SKM-1 treated with dmso at 0.1 percent for 144 hours (cell line): ENCODE measurements around the gene ERC2.
A peak's percentile ranks its signal among the peaks of the same experiment; 100 is the strongest.

Source experiments
- DNase-seq: peaks from one replicate; lab custom pipeline; 2025; ENCODE audit not compliant: unreplicated experiment; lab: John Stamatoyannopoulos, UW

The ERC2 gene

DNA sequence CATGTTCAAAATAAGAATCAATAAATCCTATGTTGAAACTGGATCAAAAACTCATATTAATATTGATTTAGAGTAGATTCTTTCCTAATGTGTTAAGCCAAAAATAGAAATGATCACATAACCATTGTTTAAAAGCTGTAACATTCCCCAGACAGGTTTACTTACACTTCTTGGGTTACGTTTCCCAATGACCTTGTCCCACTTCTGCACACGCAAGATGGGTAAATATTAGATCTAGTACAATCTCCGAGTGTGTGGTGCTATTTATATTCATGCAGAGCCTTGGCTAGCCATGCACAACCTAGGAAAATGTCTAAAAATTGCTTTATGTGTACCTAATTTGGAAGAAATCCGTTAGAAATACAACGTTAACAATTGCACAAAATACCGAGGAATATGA, 39.6 kb downstream of the ERC2 start:
- no peak for DNase-seq

DNA sequence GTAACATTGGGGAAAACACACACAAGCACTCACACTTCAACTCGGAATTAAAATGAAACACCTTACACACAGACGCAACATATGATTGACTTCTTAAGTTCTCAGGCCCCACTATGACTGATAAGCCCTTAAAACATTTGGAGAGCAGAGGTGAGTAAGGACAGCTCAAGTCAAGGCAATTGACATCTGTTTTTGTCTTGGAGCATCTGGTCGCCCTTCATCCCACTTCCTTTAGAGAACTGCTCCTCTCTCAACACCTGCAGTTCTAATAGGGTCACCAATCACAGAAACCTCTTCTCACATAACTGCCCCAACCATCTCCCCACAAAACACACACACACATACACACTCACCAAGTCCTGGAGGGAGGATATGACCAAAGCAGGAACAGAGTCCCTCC, 43.4 kb downstream of the ERC2 start:
- DNase-seq = no peak

DNA sequence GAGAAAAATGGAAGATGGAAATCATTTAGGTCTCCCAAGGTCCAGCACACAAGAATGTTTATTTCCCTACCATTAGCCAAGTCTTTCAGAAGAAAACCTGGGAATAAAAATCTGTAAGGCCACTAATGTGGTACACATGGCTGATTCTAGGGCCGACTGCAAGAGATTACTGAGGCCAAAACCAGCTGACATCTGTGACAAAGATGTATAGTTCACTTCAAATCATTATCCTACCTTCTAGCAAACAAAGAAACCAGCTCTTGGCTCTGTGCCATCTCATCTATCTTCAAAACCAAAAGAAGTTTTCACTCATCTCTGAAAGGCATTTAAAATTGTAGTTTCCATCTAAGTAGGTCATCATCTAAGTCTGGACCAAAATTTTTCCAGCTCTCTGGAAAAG, 43.9 kb downstream of the ERC2 start:
- DNase-seq = no peak

DNA sequence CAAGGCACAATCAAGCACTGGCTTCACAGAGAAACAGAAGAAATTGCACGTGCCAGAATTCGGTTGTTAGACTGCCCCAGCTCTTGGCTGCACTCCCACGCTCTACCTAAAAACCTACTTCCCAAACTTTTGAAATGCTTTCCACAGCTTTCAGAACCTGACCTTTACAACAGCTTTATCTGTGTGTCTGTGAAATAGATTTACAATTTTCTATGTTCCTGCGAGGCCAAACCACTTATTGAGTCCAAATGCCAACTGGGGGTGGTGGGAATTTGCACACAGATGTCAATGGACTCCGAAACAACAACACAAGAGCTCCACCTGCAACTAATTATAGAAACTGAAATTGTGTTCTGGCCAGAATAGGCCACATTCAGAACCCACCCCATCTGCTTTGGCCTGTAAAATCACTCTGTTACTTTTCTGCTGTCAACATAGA, 44.6 kb downstream of the ERC2 start:
- DNase-seq = no peak

DNA sequence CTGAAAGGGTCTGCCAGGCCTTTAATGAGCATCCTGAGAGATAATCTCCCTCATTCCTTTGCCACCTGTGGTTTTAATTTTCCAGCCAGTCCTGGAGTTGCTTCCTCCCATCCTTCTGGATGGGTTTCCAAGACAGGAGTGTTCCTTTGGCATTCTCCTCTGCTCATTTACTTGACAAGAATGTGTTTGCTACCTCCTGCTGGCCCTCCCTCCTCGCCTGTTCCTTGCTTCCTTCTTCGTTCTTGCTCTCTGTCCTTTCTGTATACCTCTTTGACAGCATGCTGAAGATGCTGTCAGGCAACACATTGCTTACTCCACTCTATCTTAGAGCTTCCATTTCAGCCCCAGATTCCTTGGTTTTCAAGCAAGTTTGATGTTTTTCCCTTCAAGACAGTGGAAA, 46.0 kb downstream of the ERC2 start:
- no peak for DNase-seq

DNA sequence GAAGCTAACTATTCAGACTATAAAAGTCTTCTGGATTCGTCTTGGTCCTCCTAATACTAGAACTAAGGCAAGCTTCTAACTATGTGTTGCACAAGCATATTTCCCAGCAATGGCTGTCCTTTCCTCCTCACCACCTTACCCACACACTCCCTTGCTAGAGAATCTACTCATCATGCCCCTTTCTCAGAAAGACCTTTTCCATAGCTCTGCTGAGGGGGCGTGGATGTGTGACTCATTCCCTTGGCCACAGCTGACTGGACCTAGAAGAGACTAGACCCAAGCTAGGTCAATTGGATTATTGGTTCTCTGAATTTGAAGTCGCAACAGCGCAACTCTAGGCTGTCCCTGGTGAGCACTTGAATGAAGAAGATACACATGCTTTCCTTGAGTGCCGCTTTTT, 47.1 kb downstream of the ERC2 start:
- DNase-seq = no peak

DNA sequence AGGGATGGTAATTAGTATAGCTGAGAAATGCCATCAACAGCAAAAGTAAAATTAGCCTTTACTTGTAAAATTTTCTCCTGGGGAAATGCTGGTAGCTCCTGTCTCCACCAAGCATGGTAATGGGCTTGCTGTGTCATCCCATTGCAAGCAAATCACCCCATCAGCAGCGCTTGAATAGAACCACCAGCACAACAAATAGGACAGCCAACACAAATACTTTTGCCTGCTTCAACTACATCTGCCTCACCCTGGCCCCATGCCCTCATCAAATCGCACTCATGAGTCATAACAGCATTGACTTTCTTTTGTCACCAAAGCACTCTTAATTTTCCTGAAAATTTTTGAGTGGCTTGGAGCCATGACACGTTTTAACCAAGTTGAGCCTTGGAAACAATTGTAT, 52.6 kb downstream of the ERC2 start:
- no peak for DNase-seq

DNA sequence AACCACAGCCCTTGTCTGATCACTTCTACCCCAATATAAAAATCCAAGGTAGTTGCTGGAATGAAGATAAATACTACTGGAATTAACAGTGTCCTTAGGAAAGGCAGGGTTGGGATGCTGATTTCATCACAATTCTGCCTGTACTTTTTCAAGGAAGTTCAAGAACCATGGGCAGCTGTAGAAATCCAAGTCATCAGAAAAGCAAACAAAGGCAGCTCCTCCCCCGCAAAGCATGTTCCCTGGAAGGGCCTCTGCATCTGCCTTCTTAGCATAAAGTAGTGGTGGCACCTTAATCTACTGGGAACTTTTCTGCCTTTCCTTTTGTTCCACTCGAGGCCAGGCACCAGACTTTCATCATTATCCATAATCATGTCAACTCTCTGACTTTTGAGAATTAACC, 54.4 kb downstream of the ERC2 start:
- no peak for DNase-seq

DNA sequence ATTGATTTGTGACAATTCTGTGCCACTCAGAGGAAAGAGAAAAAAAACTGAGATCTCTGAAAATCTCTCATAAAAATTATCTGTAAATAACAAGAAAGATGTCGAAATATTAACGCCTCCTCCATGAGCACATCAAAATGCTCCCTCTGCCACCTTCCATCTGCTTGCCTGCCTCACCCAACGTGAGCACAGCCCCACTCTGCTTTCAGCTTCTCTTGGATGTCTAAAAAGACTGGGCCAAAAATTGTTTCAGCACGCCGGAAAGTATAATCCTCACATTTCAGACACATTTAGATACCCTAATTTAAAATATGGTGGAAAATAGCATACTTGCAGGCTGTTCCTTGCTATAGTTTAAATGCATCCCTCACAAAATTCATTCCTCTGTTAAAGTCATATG, 57.1 kb downstream of the ERC2 start:
- DNase-seq = no peak

DNA sequence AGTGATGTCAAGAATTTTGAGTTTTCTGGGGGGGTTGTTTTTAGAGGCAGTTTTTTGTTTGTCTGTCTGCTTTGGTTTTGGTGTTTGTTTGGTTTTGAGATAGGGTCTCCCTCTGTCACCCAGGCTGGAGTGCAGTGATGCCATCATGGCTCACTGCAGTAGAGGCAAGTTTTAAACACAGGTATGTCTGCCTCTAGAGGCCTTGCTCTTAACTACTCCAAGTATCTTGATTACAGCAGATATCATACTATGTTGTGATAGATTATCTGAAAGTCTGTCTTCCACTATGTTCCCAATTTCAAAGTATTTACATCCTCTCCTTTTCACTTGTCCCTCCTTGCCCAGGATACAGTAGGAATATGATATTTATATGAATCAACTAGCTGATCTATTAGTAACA, 57.7 kb downstream of the ERC2 start:
- no peak for DNase-seq

DNA sequence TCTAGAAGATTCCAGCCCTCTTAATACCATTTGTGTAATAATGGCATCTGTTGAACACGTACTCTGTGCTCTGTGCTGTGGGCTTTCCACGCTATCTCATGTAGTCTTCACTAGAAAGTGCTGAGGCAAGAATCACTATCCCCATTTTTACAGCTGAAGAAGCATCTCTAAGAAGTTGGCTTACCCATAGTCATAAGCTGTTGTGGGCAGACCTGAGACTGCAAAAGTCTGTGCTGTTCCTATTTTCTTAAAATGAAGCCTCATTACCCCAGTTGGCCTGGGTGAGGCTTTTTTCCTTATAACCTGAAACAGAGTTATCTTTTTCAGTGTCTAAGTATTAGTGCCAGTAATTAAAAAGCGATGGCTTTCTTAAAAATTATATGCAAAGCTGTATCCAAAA, 58.5 kb downstream of the ERC2 start:
- no peak for DNase-seq

DNA sequence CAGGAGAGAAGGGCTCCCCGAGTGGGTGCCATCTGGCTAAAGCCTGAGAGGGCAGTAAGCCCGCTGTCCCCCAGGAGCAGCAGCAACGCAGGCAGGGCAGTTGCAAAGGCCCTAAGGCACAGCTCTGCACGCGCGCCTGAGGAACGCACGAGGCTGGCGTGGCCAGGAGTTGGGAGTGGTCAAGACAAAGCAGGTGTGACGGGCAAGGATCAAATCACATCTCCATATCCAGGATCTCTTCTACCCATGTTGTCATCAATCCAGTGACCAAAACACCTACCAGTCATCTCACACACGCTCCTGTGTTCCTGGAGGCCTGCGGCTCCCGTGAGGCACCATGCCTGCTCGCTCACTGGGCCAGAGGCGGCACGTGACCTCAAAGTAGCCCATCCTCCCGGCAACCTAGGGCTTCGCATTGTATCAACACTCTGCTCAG, 59.5 kb downstream of the ERC2 start:
- DNase-seq = no peak

DNA sequence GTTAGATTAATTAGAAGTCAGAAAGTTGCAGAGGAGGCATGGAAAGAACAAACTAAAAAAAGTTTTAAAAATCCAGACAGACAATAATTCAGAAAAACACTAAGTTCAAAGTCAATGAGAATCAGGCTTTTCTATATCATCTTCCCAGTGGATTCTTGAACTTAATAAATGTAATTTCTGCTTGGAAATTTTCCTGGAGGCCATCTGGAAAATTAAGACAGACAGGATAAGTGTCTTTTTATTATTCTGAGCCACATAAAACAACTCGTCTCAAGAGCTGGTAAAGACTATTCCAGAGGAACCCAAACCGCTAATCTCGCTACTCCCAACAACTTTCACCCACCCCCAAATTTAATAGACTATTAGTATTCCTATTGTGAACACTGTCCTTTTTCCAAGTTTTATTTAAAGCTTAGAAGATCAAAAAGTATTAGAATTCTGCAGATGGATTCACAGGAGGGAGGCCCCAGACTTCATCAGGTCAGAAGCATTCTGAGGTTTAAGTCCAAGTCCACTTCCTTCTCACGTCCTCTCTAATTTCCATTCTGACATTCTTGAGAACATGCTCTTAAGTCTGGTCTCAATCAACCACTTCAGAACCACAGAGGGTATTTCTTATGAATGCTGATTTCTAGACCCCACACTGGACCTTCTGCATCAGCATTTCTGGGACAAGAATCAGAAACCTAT, 61.3 kb downstream of the ERC2 start:
- DNase-seq = no peak

DNA sequence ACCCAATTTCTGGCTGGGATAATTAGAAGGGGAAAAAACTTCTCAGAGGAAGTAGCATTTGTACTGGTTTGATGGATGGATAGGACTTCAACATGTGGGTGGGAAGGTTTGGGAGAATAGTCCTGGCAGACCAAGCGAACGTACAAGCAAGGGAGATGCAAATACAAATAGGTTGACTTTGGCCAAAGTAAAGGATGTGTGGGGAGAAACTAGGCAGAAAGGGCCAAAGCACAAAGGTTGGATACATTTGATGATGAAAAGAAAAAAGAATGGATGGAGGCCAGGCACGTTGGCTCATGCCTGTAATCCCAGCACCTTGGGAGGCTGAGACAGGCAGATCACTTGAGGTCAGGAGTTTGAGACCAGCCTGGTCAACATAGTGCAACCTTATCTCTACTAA, 63.4 kb downstream of the ERC2 start:
- DNase-seq = no peak

DNA sequence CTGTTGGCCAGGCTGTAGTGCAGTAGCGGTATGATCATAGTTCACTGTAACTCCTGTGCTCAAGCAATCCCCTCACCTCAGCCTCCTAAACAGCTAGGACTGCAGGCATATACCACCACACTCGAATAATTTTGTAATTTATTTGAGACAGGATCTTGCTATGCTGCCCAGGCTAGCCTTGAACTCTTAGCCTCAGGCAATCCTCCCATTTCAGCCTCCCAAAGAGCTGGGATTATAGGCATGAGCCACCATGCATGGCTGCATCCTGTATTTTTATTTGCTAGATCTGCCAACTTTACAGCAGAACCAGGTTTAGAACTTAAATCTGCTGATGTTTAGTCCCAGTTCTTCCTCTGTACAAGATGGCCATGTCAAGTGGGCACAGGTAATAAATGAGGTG, 69.6 kb downstream of the ERC2 start:
- no peak for DNase-seq

DNA sequence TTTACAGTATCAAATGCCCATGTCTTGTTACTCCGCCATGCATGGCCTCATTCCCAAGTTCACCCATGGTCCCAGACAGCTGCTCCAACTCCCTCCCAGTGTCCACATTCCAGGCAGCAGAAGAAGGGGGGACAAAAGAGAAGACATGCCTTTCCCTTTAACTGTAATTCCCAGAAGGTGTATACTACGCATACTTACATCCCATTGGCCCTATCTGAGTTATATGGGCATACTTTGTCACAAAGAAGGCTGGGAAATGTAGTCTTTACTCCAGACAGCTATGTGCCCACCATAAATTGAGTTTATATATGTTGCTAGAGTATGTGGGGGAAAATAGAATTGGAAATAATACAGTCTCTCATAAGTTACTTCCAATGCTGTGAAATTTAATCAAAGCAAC, 70.5 kb downstream of the ERC2 start:
- no peak for DNase-seq

DNA sequence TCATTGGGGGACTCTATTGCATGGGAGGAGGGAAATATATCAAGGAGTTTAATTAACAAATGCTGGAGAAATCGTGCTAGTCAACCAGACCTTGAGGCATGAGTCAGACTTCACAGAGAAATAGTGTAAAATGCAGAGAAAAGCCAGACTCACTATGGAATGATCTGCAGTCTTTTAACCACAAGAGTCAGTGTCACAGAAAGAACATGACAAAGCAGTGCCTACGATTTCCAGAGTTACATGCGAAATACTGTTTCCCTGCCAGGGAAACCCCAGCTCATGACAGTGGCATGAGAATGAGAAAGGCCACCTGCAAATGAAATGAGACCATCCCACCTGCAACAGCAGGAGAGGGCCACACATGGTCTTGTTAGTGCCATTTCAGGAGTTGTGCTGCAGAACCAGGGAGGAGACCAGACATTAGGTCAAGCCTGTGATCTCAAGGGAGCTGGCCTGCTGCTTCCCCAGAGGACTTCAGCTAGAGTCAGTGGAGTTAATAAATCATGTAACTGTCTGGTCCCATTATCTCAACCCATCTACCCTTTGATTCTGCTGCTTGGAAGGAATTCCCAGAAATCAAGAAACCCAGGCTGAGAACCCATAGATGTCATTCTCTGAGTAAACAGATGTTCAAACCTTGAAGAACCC, 79.0 kb downstream of the ERC2 start:
- DNase-seq = no peak

DNA sequence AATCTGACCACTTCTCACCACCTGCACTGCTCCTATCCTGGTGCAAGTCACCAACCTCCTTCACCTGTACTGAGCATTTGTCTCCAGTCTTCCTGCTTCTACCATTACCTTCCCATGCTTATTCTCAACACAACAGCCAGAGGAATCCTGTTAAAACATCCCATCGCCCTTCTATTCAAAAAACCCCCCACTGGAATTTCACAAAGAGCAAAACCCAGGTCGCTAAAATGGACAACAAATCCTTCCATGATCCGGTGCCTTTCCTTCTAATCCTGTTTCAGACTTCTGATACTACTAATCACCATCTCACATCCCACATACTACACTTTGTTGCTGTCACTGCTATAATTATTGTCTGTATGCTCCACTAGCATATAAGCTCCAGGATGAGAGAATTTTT, 85.2 kb downstream of the ERC2 start:
- no peak for DNase-seq

DNA sequence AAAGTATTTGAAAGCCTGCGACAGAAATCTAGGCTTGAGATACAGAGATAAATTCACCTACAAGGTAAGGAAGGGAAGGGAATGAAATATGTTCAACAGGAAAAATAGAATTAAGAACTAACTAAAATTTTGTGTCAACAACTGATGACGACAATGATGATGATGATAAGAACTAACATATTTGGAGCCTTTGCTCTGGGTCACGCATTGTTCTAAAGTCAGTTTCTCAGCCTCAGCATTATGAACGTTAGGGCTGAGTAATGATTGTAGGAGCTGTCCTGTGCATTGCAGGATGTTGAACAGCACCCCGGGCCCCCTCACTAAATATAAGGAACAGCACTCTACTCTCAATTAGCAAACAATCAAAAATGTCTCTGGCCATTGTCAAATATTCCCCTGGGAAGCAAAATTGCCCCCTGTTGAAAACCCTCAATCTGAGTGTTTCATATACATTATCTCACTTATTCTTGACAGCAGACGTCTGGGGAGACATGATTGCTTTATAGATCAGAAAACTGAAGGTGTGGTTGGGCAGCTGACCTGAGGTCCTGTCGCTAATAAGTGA, 88.5 kb downstream of the ERC2 start:
- DNase-seq = no peak

DNA sequence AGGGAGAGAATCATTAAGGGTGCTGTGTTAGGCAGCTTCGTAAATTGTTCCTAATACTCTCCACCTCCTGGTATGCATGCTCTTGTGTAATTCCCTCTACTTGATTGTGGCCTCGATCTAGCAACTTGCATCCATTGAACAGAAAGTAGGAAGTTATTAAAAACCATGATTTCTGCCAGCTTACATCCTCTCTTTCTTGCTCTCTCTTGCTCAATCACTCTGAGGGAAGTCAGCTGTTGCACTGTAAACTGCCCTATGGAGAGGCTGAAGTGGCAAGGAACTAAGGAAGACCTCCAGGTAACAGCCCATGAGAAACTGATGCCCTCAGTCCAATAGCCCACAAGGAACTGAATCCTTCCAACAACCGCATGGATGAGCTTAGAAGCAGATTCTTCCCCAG, 92.6 kb downstream of the ERC2 start:
- peak; percentile 93 for DNase-seq

DNA sequence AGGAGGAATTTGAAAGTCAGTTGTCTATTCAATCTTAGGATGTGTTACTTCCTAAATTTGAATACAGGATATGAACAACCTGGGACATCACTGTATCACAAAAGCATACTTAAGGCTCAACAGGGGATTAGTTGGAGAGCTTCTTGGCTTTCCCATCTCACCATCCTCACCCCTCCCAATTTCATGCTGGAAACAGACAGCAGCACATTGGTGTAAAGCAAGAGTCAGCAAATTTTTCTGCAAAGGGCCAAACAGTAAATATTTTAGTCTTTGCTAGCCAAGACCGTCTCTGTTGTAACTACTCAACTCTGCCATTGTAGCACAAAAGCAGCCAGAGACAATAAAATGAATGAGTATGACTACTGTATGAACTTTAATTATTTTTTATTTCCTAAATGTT, 94.9 kb downstream of the ERC2 start:
- DNase-seq = no peak

DNA sequence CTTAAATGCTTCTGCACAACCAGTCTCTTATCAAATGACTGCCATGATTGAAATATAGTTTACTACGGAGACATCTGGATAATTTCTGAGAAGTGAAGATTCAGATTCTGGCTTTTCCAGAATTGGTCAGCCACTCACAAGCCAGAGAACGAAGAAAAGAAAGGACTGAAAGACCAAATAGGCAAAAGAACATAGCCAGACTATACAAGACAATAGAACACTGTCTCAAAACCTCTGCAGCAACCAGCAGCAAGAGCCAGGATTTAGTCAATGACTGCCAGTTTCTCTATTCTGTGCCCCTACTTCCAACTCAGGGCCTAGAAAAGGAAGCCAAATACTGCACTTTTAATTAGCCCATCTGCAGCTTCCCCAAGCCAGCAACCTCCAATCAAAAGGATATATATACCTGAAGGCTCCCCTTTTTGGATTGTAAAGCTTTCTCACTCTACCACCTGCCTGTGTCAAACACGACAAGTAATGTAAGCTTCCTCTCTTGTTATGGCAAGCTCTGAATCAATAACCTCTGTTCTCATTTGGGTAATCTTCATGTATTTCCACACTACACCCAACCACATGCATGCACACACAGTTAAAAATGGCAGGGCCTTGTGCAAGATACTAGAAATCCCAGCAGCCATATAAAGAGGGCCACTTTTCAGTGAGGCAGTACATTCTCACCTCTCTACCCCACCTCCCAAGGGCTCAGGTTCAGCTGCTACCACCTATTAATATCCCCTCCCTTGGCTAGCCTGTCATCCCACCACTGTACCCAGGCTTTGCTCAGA, 97.1 kb downstream of the ERC2 start:
- DNase-seq = peak; percentile 39
